Esophagus muscularis mucosa (tissue), 4 donors: ENCODE results near the gene OR1L6.

Source experiments
- EP300 ChIP-seq: sonication (generic); formaldehyde crosslinking; IDR thresholded peaks from one replicate; pipeline ENCODE4 v1.6.1; 2017; ENCODE audit warnings: antibody characterized with exemption
- POLR2A ChIP-seq: fragments of 450-650 bp; IDR thresholded peaks from one replicate; pipeline ENCODE4 v1.6.1; 2017; ENCODE audit warnings: antibody characterized with exemption, moderate library complexity, mild to moderate bottlenecking, low read depth
- TF ChIP-seq, protein P1 (sequence below), 3 experiments: fragments of 200-600 bp in 2 of 3; fragments of 450-650 bp in 1 of 3; sonication (generic) in 2 of 3; IDR thresholded peaks; one replicate each; pipeline ENCODE4 v1.5.1; 2017 to 2019; ENCODE audit warnings: antibody characterized with exemption in 3 of 3, mild to moderate bottlenecking in 2 of 3, moderate library complexity in 1 of 3

DNA sequence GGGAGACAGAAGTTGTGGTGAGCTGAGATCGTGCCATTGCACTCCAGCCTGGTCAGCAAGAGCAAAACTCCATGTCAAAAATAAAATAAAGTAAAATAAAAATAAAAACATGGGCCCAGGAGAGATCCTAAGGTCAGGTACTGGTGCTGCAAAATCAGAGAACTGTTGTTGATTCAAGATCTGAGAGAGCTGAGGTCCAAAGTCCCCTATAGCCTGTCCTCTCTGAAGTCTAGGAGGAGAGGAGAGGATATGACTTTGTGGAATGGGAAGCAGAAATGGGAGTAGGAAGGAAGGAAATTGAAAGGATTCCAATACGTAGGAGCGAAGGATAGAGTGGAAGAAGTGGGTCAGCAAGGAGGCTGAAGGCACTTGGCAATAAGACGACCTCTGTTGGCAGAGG is 22.9 kb upstream of the OR1L6 start:
- TF ChIP-seq, protein P1, sequence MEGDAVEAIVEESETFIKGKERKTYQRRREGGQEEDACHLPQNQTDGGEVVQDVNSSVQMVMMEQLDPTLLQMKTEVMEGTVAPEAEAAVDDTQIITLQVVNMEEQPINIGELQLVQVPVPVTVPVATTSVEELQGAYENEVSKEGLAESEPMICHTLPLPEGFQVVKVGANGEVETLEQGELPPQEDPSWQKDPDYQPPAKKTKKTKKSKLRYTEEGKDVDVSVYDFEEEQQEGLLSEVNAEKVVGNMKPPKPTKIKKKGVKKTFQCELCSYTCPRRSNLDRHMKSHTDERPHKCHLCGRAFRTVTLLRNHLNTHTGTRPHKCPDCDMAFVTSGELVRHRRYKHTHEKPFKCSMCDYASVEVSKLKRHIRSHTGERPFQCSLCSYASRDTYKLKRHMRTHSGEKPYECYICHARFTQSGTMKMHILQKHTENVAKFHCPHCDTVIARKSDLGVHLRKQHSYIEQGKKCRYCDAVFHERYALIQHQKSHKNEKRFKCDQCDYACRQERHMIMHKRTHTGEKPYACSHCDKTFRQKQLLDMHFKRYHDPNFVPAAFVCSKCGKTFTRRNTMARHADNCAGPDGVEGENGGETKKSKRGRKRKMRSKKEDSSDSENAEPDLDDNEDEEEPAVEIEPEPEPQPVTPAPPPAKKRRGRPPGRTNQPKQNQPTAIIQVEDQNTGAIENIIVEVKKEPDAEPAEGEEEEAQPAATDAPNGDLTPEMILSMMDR (IDR thresholded peaks at IDR 0.05), result no peak
- TF ChIP-seq EP300 (no peak), POLR2A (no peak)
